Measurements from ENCODE around the gene ABR.

DNA sequence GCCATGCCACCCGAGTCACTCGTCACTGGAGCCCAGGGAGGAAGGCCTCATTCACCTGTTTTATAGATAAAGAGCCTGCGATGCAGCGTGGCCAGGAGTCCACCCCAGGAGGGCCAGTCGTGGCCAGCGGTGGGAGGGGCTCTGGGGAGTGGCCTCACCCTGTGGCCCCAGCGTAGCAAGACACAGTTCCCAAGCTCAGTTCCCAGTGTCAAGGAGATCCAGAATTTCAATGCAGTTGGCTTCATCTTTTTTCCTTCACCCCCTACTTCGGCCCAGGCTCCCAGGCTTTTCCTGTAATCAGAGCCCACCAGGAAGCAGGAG, 84.0 kb downstream of the ABR start:
- no peak for TF ChIP-seq POLR2A (IDR thresholded peaks at IDR 0.05)
- TF ChIP-seq, protein P1, sequence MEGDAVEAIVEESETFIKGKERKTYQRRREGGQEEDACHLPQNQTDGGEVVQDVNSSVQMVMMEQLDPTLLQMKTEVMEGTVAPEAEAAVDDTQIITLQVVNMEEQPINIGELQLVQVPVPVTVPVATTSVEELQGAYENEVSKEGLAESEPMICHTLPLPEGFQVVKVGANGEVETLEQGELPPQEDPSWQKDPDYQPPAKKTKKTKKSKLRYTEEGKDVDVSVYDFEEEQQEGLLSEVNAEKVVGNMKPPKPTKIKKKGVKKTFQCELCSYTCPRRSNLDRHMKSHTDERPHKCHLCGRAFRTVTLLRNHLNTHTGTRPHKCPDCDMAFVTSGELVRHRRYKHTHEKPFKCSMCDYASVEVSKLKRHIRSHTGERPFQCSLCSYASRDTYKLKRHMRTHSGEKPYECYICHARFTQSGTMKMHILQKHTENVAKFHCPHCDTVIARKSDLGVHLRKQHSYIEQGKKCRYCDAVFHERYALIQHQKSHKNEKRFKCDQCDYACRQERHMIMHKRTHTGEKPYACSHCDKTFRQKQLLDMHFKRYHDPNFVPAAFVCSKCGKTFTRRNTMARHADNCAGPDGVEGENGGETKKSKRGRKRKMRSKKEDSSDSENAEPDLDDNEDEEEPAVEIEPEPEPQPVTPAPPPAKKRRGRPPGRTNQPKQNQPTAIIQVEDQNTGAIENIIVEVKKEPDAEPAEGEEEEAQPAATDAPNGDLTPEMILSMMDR (IDR thresholded peaks at IDR 0.05), result no peak

Data from adrenal gland (tissue), 5 donors.